HUES64 (cell line): ENCODE measurements around the gene MAP2K3.

ENCODE experiments used
- H3K27ac ChIP-seq: 2 replicates; pipeline ENCODE4 v1.7.0; 2013; ENCODE audit warnings: low read depth, low read length, inconsistent platforms
- H3K27me3 ChIP-seq: 2 replicates; pipeline ENCODE4 v1.6.1; 2013; ENCODE audit warnings: mild to moderate bottlenecking, low read length; ENCODE audit not compliant: insufficient read depth
- H3K36me3 ChIP-seq: 2 replicates; pipeline ENCODE4 v1.6.1; 2013; ENCODE audit warnings: mild to moderate bottlenecking, low read length; ENCODE audit not compliant: insufficient read depth
- H3K4me1 ChIP-seq: 2 replicates; pipeline ENCODE4 v1.6.1; 2013; ENCODE audit warnings: mild to moderate bottlenecking, low read length, moderate library complexity; ENCODE audit not compliant: insufficient read depth
- H3K4me3 ChIP-seq: 2 replicates; pipeline ENCODE4 v1.5.1; 2013; ENCODE audit warnings: mild to moderate bottlenecking, low read length, moderate library complexity
- H3K9ac ChIP-seq: 2 replicates; pipeline ENCODE4 v1.6.1; 2013; ENCODE audit warnings: mild to moderate bottlenecking, low read depth, low read length
- H3K9me3 ChIP-seq: 2 replicates; pipeline ENCODE4 v1.6.1; 2013; ENCODE audit warnings: low read depth, low read length; ENCODE audit not compliant: insufficient read depth
- WGBS: fragments of 150-250, 120-280 bp; methylation state at CpG from one replicate; pipeline ENCODE4 v1.1.7; 2013; ENCODE audit warnings: missing lambda C conversion rate; 5-methylcytosine and 5-hydroxymethylcytosine counted together

Gene MAP2K3

GRCh38 chr17:21358682-21359482, 74.4 kb downstream of the MAP2K3 start:
- no peak overlapping the region for H3K4me3 ChIP-seq
- no peak overlapping the region for H3K27ac ChIP-seq
- no peaks in the 10 kb centered on the region for H3K9me3 ChIP-seq
- peaks cover 21% of the 10 kb centered on the region for H3K4me1 ChIP-seq
- H3K27me3 ChIP-seq = peaks cover 8% of the 10 kb centered on the region; the same call in 1 of the 2 replicates
- H3K36me3 ChIP-seq = no peaks in the 10 kb centered on the region
- WGBS = 45% methylated on average over 12 of the region's 12 CpGs
- no peak overlapping the region for H3K9ac ChIP-seq

GRCh38 chr17:21359483-21359840, 75.0 kb downstream of the MAP2K3 start:
- Histone ChIP-seq H3K4me3 (no peak overlapping the region), H3K9me3 (no peaks in the 10 kb centered on the region), H3K9ac (no peak overlapping the region), H3K27me3 (peaks cover 8% of the 10 kb centered on the region; the same call in 1 of the 2 replicates), H3K4me1 (peaks cover 21% of the 10 kb centered on the region), H3K27ac (no peak overlapping the region), H3K36me3 (no peaks in the 10 kb centered on the region)
- WGBS = 89% methylated on average over 9 of the region's 9 CpGs

GRCh38 chr17:21360048-21360447, 75.5 kb downstream of the MAP2K3 start:
- no peak overlapping the region for H3K27ac ChIP-seq
- H3K36me3 ChIP-seq = no peaks in the 10 kb centered on the region
- WGBS = 18% methylated on average over 7 of the region's 7 CpGs
- peaks cover 8% of the 10 kb centered on the region; the same call in 1 of the 2 replicates for H3K27me3 ChIP-seq
- H3K4me1 ChIP-seq = peaks cover 21% of the 10 kb centered on the region
- no peak overlapping the region for H3K9ac ChIP-seq
- no peaks in the 10 kb centered on the region for H3K9me3 ChIP-seq
- no peak overlapping the region for H3K4me3 ChIP-seq

- Histone ChIP-seq H3K4me3 (no peak overlapping the region), H3K27me3 (peaks cover 8% of the 10 kb centered on the region; the same call in 1 of the 2 replicates), H3K27ac (no peak overlapping the region), H3K9ac (no peak overlapping the region), H3K4me1 (peaks cover 21% of the 10 kb centered on the region), H3K9me3 (no peaks in the 10 kb centered on the region), H3K36me3 (no peaks in the 10 kb centered on the region)
- 75% methylated on average over 4 of the region's 5 CpGs for WGBS
Measured at GRCh38 chr17:21361020-21361809, 76.7 kb downstream of the MAP2K3 start.

GRCh38 chr17:21362331-21362931, 77.9 kb downstream of the MAP2K3 start:
- H3K9me3 ChIP-seq = no peaks in the 10 kb centered on the region
- no peaks in the 10 kb centered on the region for H3K36me3 ChIP-seq
- H3K4me1 ChIP-seq = peaks cover 21% of the 10 kb centered on the region
- no peak overlapping the region for H3K9ac ChIP-seq
- peaks cover 8% of the 10 kb centered on the region; the same call in 1 of the 2 replicates for H3K27me3 ChIP-seq
- H3K27ac ChIP-seq = no peak overlapping the region
- no peak overlapping the region for H3K4me3 ChIP-seq

GRCh38 chr17:21363776-21364642, 79.5 kb downstream of the MAP2K3 start:
- H3K27ac ChIP-seq = no peak overlapping the region
- 93% methylated on average over 9 of the region's 9 CpGs for WGBS
- H3K4me3 ChIP-seq = no peak overlapping the region
- H3K9me3 ChIP-seq = no peaks in the 10 kb centered on the region
- peaks cover 4% of the 10 kb centered on the region; the same call in 1 of the 2 replicates for H3K27me3 ChIP-seq
- peaks cover 12% of the 10 kb centered on the region for H3K4me1 ChIP-seq
- no peak overlapping the region for H3K9ac ChIP-seq
- H3K36me3 ChIP-seq = no peaks in the 10 kb centered on the region
